ENCODE results near the gene STEEP1.

GRCh38 chrX:119579414-119579813 is 14.2 kb upstream of the STEEP1 start:
- no peak for TF ChIP-seq EZH2 (IDR thresholded peaks at IDR 0.05)
- no peak for TF ChIP-seq CTCF (IDR thresholded peaks at IDR 0.05 in 2 of 3, conservative IDR thresholded peaks at IDR 0.05 in 1 of 3; ENCODE audit: borderline replicate concordance in 1 of 3, insufficient read depth in 1 of 3, low read depth in 2 of 3, low read length in 2 of 3)
- no peak for TF ChIP-seq YY1 (IDR thresholded peaks at IDR 0.05; ENCODE audit: extremely low read depth, insufficient replicate concordance, low read depth, low read length)
- no peak for TF ChIP-seq EZH2phosphoT487 (IDR thresholded peaks at IDR 0.05; ENCODE audit: borderline replicate concordance)
- TF ChIP-seq SP1 (IDR thresholded peaks at IDR 0.05; ENCODE audit: low read depth): no peak
- TF ChIP-seq POLR2A (IDR thresholded peaks at IDR 0.05; ENCODE audit: borderline replicate concordance, extremely low read depth, insufficient read depth, insufficient read length): no peak
